Measurements from ENCODE around the gene HSPA6.
A peak's percentile ranks its signal among the peaks of the same experiment; 100 is the strongest.
"Not testable (repeated sequence)": the region's sequence is repeated elsewhere in the genome, so short reads cannot be mapped to it uniquely, and the experiment has no call there.

HSPA6 gene

DNA sequence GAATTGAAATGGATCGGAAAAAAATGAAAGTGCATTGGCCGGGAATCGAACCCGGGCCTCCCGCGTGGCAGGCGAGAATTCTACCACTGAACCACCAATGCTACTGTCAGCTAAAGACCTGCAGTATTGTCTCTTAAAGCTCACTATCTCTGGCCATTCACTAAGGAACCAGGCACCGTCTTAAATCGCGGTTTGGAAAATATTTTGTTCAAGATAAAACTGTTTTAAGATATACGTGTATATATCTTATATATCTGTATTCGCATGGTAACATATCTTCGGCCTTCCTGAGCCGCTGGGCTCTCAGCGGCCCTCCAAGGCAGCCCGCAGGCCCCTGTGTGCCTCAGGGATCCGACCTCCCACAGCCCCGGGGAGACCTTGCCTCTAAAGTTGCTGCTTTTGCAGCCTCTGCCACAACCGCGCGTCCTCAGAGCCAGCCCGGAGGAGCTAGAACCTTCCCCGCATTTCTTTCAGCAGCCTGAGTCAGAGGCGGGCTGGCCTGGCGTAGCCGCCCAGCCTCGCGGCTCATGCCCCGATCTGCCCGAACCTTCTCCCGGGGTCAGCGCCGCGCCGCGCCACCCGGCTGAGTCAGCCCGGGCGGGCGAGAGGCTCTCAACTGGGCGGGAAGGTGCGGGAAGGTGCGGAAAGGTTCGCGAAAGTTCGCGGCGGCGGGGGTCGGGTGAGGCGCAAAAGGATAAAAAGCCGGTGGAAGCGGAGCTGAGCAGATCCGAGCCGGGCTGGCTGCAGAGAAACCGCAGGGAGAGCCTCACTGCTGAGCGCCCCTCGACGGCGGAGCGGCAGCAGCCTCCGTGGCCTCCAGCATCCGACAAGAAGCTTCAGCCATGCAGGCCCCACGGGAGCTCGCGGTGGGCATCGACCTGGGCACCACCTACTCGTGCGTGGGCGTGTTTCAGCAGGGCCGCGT lies at the start of gene HSPA6:
Gene HSPA6 (plus strand): TSS at position 724 of the 925 bp plus-strand sequence. CDS start 119 bp downstream, at position 843.
- DNase-seq: peak; percentile 68

DNA sequence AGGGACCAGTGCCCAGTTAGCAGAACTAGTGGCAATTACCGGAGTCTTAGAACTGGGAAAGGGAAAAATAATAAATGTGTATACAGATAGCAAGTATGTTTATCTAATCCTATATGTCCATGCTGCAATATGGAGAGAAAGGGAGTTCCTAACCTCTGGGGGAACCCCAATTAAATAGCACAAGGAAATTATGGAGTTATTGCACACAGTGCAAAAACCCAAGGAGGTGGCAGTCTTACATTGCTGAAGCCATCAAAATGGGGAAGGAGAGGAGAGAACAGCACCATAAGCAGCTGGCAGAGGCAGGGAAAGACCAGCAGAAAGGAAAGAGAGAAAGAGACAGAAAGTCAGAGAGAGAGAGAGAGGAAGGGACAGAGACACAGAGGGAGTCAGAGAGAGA lies 46.6 kb upstream of the HSPA6 start:
- DNase-seq: not testable (repeated sequence)

DNA sequence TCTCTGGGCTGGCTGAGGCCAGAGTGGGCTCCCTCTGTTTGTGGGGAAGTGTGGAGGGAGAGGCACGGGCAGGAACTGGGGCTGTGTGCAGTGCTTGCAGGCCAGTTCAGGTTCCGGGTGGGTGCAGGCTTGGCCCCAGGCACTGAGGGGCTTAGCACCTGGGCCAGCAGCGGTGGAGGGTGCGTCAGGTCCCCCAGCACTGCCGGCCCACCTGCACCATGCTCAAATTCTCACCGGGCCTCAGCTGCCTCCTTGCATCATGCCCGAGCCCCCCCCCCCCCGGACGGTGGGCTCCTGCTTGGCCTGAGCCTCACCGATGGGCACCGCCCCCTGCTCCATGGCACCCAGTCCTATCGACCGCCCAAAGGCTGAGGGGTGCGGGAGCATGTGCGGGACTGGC lies 45.4 kb upstream of the HSPA6 start:
- no peak for DNase-seq

DNA sequence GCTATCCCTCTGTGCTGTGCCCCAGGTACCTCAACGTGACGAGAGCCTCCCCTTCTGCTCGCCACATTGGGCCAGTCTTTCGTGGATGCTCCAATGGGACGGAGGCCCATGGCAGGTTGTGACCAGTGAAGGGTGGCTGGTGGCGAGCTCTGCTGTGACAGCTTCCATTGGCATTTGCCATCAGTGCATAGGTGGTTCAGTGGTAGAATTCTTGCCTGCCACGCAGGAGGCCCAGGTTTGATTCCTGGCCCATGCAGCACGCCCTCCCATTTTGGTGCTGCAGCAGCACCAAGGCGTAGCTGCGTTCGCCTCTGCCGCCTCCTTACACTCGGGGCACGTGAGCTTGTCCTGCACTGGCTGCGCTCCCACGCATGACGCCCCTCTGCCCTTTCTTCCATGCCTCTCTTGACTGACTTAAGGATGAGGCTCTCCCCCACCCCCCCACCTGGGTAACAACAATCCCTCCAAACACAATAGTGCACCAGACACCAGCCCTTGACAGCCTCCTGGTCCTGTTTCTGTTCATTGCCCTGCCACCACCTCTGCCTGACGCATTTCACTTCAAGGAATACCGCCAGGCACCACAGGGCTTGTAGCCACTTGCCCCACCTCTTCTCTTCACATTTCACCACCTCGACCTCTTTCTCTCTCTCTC lies 43.8 kb upstream of the HSPA6 start:
- DNase-seq: no peak

DNA sequence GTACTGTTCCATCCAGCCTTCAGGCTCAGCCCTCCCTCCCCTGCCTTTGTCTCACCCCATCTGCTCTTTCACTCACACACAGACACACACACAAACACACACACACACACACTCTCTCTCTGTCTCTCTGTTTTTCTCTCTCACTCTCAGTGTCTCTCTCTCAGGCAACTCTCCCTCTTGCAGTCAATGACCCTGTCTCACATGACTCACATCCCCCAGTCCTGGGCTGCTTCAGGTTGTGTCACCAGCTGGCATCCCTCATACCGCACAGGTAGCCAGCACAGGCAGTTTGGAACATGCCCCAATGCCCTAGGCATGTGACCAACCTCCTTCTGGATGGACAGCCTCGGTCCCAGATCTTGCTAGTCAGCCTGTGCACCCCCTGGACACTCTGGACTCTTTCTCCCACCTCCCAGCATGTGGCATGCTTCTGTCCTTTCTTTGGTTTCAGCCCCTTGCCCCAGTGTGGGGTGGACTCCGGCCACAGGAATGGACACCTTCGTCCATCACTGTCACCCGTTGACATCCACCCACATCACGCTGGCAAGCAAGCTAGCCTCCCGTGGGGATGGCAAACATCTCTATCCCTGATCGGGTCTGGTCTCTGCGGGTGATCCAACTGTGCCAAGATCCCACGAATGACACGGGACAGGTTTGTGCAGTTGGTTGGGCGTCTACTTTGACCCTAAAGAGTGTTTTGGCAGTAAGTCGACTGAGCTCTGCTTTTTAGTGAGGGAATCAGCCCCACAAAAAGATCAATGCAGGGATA lies 42.5 kb upstream of the HSPA6 start:
- DNase-seq: no peak

DNA sequence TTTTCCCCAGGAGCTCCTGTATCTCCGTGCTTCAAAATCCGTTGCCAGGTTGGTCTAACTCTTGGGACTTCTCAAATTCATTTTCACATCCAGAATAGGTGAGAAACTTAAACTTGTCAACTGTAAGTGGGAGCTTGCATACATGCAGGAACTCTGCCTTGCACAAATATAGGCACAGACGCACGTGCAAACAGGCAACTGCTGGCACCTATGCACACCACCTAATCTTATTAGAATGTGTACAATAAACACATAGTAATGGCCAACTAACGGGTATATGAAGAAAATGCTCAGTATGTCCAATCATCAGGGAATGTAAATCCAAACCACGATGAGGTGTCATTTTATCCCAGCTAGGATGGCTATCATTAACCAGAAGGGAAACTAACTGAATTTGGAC lies 41.7 kb upstream of the HSPA6 start:
- DNase-seq: no peak

DNA sequence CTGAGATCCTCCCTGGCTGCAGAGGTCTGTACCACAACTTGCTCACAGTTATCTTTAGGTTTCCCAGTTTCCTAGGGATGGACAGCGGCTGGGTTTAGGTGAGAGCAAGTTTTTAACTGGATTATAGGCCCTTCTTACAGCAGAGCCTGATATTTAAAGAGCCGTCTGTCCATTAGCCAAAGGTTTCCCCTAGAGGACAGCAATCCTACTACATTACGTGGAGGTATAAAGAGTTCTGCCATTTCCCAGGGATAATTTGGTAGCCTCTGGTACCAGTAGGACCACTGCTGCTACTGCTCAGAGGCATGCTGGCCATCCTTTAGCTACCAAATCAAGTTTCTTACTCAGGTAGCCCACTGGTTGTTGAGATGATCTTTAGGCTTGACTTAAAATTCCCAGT lies 41.0 kb upstream of the HSPA6 start:
- no peak for DNase-seq

DNA sequence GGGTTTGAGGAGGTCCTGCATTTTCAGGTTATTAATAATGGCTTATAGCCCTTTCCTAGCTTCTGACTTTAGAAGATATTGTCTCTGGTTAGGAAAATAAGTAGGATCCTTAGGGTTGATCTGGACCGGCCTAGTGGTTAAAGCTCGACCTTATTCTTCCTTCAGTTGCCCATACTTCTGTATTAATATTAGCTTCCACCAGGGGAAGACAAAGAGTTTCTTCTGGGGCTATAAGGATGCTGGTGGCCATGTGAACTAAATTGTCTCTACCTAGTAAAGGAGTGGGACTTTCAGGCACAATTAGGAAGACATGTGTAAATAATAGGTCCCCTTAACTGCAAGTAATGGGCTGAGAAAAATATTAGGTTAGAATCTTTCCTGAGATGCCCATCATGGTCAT lies 39.7 kb upstream of the HSPA6 start:
- DNase-seq: no peak

DNA sequence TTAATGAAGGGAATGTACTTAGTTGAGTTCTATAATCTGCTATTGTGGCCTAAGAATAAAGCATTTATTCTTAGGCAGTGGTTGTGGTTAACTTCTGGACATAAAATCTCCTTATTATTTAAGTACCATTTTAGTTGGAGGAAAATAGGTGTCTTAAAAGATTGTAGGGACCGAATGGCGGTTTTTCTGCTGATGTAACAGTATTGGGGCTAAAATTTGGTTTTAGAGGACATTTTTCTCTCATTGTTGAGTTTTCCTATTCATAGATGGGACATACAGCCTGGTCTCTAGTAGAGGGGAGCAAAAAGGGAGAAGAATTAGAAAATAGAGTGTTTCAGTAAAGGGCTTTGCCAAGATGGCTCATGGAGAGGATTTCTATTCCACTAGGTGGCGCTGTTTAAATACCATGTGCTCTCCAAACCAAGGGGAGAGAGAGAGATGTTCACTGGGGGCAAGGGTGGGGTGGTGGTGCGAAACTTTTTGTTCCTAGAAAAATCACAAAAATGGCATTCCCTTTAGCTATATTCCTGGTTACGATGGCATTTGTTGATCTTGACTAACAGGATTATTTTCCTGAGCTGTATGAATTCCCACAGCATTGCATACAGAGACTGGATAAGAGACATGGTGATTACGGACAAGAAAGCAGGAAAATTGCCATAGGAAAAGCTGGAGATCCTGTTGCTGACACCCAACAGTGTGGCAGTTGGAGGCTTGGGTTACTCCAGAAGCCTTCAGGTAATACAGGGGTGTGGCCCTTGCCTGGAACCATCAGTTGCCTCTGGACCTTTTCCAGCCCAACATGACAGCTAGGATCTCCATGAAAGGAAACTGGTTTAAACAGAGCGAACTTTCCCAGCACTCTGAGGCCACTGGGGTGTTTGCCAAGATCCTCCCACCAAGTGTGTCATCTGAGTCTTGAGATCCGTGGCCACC lies 37.3 kb upstream of the HSPA6 start:
- DNase-seq: peak; percentile 49

DNA sequence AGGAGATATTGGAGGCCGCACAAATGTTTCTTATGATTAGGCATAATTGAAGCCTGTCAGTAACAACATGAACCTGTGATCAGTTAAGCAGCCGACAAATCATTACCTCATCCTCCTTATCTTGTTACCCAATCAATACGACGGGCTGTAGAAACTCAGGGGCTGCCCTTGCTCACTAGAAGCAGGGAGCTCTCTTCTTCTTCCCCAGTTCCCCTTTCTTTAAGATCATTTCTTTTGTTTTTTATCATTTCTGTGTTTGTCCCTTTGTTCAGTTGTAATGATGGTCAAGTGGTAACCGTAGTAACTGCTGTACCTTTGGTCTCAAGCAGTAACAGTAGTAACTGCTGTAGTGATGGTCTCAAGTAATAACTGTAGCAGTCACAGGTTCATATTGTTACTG lies 32.9 kb upstream of the HSPA6 start:
- no peak for DNase-seq

DNA sequence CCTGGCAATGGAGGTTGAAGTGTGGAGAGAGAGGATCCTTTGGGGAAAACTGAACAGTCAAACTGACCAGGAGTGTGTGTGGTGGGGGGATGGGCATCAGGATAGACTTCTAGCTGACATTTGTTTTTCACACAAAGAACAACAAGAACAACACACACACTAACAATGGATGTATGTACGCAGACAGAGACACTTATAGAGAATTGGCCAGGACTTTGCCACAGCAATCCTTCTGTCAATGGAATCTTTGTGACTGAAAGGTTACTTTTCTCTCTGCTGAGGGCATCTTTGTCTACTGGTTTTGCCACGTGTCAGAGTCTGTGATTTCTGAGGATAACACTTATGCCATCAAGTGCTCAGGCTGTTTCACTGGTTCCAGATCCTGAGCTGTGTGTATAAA lies 31.5 kb upstream of the HSPA6 start:
- DNase-seq: no peak

DNA sequence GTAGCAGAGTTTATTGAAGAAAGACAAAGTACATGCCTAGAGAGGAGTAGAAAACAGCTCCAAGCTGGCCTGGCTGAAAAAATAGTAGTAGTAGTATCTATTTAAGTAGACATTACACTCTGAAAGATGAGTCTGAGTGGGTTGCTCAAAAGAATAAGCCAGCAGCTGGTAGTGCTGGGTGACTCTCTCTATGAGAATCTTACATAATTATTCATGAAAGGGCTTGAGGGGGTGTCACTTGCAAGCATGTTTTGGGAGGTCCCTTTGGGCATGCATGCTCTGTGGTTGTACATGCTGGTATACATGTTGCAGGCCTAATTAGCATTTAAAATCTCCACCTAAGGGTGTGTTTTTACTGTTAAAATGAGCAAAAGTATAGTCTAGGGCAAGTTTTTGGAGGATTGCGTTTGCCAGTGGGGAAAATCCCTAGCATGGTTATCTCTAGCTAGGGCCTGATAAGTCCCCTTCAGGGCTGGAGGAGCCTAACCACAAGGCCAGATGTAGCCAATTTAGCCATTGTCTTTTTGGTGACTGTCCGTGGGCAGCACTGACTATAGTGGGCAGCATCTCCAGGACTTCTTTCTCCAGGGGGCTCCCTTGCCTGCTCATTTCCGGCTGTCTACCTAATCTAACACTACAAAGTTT lies 30.1 kb upstream of the HSPA6 start:
- no peak for DNase-seq

DNA sequence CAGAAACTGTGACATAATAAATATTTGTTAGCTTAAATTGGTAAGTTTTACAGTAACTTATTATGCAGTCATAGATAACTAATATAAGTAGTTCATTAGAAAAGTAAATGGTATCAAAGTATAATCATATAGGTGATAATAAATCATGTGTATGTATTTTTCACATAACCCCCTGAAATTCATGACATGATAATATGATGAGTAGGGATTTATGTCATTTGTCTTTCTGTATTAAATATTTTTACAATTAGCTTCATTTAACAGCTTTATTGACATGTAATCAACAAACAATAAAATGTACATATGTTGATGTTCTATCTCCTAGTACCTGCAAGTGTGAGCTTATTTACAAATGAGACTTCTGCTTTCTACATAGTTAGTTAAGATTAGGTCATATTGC lies 28.9 kb upstream of the HSPA6 start:
- no peak for DNase-seq

DNA sequence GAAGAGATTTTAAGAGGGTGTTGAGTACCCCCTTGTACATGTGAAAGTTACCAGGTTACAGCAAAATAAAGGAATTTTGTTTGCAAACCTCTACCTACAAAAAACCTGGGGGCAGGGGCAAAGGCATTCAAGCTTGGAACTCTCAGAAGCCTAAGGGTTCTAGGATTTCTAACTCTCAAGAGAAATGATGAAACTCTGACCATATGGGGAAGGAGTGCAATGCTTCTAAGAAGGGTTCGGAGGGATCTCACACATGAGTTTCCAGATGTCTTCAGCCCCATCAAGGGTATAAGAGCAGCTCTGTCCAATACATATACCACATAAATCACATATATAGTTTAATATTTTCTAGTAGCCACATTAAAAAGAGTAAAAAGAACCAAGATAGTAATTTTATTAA lies 26.4 kb upstream of the HSPA6 start:
- DNase-seq: no peak

DNA sequence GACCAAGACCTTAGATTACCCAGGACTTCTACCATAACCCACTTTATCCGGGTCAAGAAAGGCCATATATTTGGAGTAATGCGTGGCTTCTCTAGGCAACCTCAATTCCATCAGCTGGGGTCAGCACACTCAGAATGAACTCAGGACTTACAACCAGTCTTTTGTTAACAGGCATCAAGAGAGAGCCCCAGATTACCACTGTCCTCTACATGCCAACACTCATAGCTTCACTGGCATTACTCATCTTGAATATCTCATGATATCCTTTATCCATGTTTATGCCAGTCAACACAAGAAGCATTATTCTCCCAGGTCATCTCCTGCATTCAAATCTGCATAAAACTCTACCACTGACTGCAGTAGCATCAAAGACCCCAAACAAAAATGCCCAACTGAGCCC lies 25.7 kb upstream of the HSPA6 start:
- no peak for DNase-seq

DNA sequence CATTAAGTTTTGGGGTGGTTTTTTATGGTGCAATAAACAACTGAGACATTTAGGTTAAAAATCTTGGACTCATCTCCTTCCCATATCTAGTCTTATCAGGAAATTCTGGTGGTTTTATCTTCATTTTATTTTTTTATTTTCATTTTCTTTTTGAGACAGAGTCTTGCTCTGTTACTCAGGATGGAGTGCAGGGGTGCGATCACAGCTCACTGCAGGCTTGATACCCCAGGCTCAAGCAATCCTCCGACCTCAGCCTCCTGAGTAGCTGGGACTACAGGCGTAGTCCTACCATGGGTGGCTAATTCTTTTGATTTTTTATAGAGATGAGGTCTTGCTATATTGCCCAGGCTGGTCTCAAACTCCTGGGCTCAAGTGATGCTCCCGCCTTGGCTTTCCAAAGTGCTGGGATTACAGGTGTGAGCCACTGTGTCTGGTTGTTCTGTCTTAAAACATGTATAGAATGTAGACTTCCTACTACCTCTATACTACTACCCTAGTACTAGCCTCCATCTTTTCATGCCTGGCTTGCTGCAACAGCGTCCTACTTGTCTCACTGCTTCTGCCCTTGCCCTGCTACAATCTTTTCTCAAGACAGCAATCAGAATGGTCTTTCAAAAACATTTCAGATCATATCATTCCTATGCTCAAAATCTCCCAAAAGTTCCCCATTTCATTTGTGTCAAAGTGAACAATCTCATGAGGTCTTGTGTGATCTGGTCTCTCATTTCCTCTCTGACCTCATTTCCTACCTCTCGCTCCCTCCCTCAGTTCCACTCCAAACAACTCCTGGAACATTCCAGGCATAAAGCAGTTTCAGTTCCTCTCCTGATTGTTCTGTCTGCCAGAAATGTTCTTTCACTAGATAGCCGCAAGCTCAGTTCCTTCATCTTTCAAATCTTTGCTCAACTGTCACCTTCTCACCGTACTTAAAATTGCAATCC lies 25.0 kb upstream of the HSPA6 start:
- DNase-seq: no peak

DNA sequence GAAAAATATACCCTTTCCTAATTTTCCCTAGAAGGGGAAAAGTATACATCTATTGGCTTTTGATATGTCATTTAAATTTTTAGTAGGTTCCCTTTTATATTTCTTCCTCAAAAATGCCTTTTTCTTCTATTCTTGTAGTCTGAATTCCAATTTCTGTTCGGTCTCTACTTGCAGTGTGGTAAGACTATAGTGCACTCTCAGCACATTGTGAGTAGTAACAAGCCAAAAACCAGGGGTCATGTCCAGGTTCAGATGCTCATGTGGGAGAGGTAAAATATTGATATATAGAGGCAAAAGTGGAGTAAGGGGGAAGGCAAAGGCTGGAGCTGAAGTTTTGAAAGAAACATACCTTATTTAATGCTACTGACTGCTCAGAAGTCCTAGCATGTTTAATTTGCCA lies 23.1 kb upstream of the HSPA6 start:
- no peak for DNase-seq

DNA sequence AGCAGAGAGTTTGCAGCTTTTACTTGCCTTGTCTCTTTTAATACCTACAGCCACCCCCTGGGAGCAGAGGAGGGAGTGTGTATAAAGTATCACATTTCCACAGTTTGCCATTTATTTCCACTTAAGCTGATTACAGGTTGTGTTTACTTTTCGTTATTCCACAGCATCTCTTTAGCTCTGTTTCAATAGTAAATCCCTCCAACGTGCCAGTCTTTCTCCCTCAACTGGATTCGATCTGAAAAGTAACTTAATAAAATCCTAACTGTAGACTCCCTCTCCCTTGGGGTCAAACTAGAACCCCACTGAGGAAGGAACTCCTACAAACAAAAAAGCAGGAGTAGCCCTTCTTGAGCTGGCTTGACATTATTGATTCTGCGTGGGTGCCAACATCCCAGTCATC lies 22.2 kb upstream of the HSPA6 start:
- peak; percentile 84 for DNase-seq

DNA sequence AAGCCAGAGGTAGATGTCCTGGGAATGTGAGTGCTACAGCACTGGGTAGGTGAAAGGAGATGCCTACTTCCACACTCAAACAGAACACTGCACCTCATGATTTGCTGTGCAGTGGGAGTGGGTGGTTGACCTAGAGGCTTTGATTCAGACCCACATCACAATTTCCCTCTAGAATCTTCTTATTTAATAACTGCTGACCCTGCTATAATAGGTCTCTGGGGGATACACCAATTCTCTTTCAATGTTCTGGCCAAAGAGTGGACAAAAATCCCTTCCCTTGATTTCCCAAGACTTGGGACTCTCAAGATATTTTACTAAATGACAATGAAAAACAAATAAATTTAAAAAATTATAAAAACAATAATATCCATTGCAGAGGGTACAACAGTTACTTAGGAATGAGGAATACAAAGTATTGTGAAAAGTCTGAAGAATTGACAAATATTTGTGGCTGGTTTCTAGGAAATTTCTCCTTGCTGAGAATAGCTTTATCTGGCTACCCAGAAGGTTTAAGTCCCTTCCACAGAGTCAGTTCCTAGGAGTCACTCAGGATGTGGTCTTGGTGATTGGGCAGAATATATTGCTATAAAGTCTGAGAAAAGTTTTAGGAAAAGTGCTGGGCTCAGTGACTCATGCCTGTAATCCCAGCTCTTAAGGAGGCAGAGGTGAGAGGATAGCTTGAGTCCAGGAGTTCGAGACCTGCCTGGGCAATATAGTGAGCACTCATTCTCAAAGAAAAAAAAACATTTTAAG lies 21.5 kb upstream of the HSPA6 start:
- DNase-seq: no peak

DNA sequence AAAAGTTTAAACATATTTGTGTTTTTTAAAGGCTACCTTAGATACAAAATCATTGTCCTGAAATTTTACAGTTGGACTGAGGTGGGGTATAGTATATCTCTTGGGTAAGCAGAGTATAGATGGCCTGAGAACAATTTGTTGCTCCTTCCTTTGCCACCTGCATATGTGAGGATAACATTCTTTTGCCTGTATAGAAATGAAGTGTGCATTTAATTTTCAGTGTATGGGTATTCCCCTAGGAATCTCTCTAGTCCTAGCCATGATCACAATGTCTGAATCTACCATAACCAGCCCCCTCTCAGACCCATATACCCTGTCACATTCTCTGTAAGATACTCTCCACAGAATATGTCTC lies 21.0 kb upstream of the HSPA6 start:
- no peak for DNase-seq
